AG10803 (cell line): ENCODE data around the gene RMDN2.

ENCODE experiments used
- DNase-seq: peaks from one replicate; pipeline ENCODE4 v3.0.0; 2010; ENCODE audit warnings: low read depth
- H3K4me3 ChIP-seq: 2 replicates; pipeline ENCODE4 v1.5.1; 2011; ENCODE audit warnings: mild to moderate bottlenecking, low read length, control low read depth
- TF ChIP-seq, protein P1 (sequence below): conservative IDR thresholded peaks from 2 replicates; pipeline ENCODE4 v1.5.1; 2011; ENCODE audit warnings: mild to moderate bottlenecking, low read length, control low read depth, inconsistent platforms

The RMDN2 gene

GRCh38 chr2:37911296-37911873, 13.7 kb upstream of the RMDN2 start:
- peak; percentile 40 for DNase-seq
- TF ChIP-seq, protein P1, sequence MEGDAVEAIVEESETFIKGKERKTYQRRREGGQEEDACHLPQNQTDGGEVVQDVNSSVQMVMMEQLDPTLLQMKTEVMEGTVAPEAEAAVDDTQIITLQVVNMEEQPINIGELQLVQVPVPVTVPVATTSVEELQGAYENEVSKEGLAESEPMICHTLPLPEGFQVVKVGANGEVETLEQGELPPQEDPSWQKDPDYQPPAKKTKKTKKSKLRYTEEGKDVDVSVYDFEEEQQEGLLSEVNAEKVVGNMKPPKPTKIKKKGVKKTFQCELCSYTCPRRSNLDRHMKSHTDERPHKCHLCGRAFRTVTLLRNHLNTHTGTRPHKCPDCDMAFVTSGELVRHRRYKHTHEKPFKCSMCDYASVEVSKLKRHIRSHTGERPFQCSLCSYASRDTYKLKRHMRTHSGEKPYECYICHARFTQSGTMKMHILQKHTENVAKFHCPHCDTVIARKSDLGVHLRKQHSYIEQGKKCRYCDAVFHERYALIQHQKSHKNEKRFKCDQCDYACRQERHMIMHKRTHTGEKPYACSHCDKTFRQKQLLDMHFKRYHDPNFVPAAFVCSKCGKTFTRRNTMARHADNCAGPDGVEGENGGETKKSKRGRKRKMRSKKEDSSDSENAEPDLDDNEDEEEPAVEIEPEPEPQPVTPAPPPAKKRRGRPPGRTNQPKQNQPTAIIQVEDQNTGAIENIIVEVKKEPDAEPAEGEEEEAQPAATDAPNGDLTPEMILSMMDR = no peak
- H3K4me3 ChIP-seq = no peak overlapping the region

- DNase-seq = peak; percentile 28
- TF ChIP-seq, protein P1 = no peak
- H3K4me3 ChIP-seq = no peak overlapping the region
Measured at GRCh38 chr2:37912056-37912455, 13.0 kb upstream of the RMDN2 start.

DNA sequence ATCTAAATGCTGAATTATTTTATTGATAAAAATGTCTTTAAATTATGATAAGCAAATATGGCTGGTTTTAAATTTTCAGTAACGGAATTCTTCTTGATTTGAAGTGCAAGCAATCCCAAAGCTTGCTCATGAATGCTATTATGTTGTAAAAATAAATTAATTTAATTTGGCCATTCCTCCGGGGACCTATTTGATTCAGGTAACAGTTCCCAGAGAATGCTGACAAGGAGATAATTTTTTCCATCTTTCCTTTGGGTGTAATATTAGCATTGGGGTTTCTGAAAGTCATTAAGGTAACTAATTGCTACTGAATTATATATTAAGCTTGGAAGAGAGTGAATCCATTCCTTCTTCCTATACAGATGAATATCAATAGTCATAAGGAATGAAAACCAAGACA, 12.5 kb upstream of the RMDN2 start:
- DNase-seq = no peak
- TF ChIP-seq, protein P1 = no peak
- H3K4me3 ChIP-seq = no peak overlapping the region

DNA sequence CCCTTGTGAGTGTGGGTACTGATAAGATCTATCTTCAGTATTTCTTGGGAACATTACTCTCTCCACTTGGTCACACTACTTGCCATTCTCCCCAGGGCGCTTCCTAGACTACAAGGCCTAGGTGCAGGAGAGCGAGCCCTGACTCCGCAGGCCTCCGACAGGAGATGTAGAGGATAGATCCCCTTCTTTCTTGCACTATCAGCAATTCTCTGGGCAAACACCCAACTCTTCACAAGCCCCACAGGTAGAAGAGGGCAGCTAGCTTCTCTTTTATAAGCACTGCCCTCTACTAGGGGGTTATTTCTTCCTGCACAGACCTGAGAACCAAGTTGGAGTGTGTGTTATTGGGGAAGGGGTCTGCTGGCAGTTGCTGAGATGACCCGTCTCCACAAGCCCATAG, 10.7 kb upstream of the RMDN2 start:
- H3K4me3 ChIP-seq = no peak overlapping the region
- TF ChIP-seq, protein P1 = no peak
- no peak for DNase-seq

- DNase-seq = no peak
- H3K4me3 ChIP-seq = no peak overlapping the region
- TF ChIP-seq, protein P1 = no peak
Measured at GRCh38 chr2:37915773-37916172, 9.3 kb upstream of the RMDN2 start.

DNA sequence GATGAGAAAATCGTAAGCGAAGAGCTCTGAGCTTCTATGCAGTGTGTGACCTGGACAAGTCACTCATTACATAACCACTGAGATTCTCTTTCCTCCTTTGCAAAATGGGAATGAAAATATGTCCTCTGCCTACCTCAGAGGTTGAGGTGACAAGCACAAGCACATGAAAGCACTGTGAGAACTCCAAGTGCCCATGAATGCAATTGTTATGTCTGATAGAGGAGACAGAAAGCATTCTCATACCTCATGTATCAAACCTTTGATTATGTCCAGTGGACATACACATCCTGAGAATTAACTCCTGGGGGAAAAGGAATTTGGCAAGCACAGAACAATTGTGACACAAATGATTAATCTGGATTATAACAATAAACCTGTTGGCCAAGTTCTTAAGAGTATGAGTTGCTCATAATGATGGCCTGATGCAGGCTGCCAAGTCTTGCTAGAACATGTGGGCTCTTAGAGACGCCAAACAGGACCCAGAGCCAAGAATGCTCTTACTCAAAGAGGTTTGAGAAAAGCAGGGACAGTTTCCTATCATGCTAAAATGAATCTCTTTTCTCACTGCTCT, 8.5 kb upstream of the RMDN2 start:
- TF ChIP-seq, protein P1 = no peak
- DNase-seq = peak; percentile 100
- H3K4me3 ChIP-seq = no peak overlapping the region
